ENCODE results near the gene PKP4.

- TF ChIP-seq TAF1 (IDR thresholded peaks at IDR 0.05; ENCODE audit: borderline replicate concordance, insufficient read depth, low read length) (no peak), FOXP2 (optimal IDR thresholded peaks at IDR 0.05; ENCODE audit: borderline replicate concordance, extremely low read depth, extremely low read length, insufficient read depth) (no peak), POLR2AphosphoS5 (IDR thresholded peaks at IDR 0.05; ENCODE audit: low read depth, low read length) (no peak), REST (IDR thresholded peaks at IDR 0.05; ENCODE audit: insufficient read depth in 1 of 2, low read depth in 2 of 2, low read length in 2 of 2) (no peak)
These were observed 194.8 kb downstream of the PKP4 start for GRCh38 chr2:158651358-158652057.
